NB4 (cell line): ENCODE data around the gene CHURC1.

Experiments
- DNase-seq: peaks from one replicate; pipeline ENCODE4 v3.0.0; 2010; ENCODE audit warnings: low read depth
- H3K4me3 ChIP-seq: one replicate; pipeline ENCODE4 v1.5.1; 2011; ENCODE audit warnings: mild to moderate bottlenecking, low read depth, low read length, moderate library complexity
- MYC ChIP-seq: IDR thresholded peaks from 2 replicates; pipeline ENCODE4 v1.6.1; 2011; ENCODE audit warnings: low read depth, low read length
- POLR2A ChIP-seq: IDR thresholded peaks from 2 replicates; pipeline ENCODE4 v1.6.1; 2011; ENCODE audit warnings: mild to moderate bottlenecking; ENCODE audit not compliant: insufficient read length; ENCODE audit errors: extremely low read depth
- TF ChIP-seq, protein P1 (sequence below): IDR thresholded peaks from one replicate; pipeline ENCODE4 v1.5.1; 2012; ENCODE audit warnings: low read depth, low read length
- TF ChIP-seq, protein P2 (sequence below): IDR thresholded peaks from 2 replicates; pipeline ENCODE4 v1.6.1; 2011; ENCODE audit warnings: low read depth, low read length

CHURC1 gene

DNA sequence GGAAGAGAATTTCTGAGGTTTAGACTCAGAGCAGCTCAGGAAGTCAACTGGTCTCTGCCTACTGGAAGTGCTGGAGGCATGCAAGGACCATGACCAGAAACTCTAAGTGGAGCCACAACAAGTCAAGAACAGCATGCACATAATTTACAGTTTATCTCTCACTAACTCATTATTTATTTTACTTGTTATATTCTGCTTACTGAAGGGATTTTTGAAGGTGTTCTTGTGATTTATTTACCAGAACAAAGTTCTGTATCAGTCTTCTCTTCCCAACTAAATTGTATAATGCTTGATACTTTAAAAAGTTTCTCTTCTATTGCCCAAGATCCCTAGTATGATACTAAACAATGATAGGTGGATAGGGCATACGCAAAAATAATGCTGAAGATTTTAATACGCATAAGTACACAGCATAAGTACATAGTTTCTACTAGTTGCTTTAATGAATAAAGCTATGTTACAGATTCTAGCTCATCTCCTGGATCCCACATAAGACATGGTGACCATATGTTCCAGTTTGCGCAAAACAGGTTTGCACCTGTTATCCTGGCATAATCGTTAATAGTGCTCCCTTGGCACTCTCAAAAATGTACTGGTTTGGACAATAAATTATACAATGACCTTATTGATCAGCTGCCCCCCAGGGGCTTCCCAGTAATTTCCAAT is 22.9 kb upstream of the CHURC1 start:
- DNase-seq: no peak

DNA sequence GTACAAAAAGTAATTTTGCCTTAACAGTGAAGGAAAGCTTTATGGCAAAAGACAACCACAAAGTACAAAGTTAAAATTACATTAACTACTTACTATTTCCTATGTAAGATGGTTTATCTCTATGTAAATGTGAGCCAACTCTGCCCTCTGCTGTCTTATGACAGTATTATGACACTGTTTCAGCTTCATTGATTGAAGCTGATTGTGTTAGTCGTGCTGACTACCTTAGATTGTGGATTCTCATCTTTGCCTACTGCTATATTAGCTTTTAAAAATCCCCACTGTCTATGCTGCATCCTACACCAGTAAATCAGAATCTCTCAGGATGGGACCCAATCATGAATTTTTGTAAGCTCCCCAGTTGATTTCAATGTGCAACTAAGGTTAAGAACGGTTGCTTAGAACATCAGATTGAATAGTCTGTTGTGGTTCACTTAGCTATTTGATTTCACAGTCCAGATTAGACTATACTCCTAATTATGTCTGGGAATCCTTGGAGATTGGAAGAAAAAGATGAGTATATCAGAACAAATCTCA is 22.3 kb upstream of the CHURC1 start:
- no peak overlapping the region for H3K4me3 ChIP-seq
- TF ChIP-seq, protein P1, sequence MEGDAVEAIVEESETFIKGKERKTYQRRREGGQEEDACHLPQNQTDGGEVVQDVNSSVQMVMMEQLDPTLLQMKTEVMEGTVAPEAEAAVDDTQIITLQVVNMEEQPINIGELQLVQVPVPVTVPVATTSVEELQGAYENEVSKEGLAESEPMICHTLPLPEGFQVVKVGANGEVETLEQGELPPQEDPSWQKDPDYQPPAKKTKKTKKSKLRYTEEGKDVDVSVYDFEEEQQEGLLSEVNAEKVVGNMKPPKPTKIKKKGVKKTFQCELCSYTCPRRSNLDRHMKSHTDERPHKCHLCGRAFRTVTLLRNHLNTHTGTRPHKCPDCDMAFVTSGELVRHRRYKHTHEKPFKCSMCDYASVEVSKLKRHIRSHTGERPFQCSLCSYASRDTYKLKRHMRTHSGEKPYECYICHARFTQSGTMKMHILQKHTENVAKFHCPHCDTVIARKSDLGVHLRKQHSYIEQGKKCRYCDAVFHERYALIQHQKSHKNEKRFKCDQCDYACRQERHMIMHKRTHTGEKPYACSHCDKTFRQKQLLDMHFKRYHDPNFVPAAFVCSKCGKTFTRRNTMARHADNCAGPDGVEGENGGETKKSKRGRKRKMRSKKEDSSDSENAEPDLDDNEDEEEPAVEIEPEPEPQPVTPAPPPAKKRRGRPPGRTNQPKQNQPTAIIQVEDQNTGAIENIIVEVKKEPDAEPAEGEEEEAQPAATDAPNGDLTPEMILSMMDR: peak; percentile 37
- TF ChIP-seq, protein P2, sequence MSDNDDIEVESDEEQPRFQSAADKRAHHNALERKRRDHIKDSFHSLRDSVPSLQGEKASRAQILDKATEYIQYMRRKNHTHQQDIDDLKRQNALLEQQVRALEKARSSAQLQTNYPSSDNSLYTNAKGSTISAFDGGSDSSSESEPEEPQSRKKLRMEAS: no peak
- TF ChIP-seq MYC (no peak), POLR2A (no peak)
- peak; percentile 77 for DNase-seq

More for the DNA sequence above, 22.9 kb upstream of the CHURC1 start:
- no peak overlapping the region for H3K4me3 ChIP-seq
- TF ChIP-seq, protein P2: no peak
- TF ChIP-seq POLR2A (no peak), MYC (no peak)
- TF ChIP-seq, protein P1: no peak

DNA sequence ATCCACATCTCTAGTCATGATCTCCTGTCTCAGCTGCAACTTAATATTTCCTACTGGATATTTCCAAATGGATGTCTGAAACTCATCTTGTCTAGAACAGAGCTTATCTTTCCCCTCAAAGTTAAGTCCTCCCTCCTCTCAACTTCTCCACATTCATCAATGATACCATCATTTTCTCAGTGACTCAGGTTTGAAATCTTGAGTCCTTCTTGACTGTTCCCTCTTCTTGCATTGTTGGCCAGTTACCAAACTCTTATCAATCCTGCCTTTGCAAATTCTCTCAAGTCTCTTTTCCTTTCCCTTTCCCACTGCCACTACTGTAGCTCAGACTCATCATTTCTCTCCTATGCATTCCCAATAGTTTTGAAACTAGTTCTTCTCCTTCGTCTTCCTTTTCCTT is 14.3 kb upstream of the CHURC1 start:
- no peak for DNase-seq
- TF ChIP-seq, protein P1: no peak
- TF ChIP-seq, protein P2: no peak
- TF ChIP-seq POLR2A (no peak), MYC (no peak)
- no peak overlapping the region for H3K4me3 ChIP-seq

DNA sequence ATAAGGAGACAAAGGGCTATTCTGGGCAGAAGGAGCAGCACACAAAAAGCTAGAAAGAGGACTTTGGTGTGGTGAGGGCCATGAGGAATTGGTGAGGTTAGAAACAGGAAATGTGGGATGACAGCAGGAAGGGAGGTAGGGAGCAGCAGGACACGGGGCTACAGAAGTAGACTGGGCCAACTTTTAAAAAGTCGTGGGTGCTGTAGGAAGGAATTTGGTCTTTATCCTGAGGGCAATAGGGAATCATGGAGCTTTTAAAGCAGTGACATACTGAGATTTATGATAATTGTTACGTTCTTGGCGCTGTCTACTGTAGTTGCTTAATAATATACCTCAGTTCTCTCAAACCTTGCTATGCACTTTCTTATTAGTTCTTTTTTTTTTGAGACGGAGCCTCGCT is 8.2 kb upstream of the CHURC1 start:
- no peak for TF ChIP-seq POLR2A
- TF ChIP-seq, protein P2: no peak
- no peak for TF ChIP-seq MYC
- TF ChIP-seq, protein P1: no peak
- no peak overlapping the region for H3K4me3 ChIP-seq
- DNase-seq: no peak

DNA sequence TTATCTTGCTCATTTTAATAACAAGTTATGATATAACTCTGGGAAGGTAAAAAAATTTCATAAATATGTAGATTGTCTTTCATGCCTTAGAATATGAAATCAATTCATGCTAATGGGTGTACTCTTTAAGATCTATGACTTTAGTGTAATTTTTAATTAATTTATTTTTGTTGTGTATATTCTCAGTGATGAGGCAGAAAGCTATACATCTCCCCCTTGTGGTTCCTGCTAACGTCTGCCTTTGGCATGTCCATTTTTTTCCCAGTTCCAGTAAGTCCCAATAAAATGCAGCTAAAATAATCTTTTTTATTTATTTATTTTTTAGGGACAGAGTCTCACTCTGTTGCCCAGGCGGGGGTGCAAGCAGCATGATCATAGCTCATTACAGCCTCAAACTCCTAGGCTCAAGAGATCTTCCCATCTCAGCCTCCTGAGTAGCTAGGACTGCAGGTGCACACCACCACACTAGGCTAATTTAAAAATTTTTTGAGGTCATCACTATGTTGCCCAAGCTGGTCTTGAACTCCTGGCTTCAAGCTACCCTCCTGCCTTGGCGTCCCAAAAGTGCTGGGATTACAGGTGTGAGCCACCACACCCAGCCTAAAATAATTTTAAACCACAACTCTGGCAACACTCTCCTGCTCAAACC is 3.3 kb upstream of the CHURC1 start:
- no peak for TF ChIP-seq POLR2A
- TF ChIP-seq, protein P1: peak; percentile 67
- TF ChIP-seq MYC: no peak
- TF ChIP-seq, protein P2: no peak
- no peak overlapping the region for H3K4me3 ChIP-seq
- peak; percentile 33 for DNase-seq
